Tibial nerve (tissue), 4 donors: Measurements from ENCODE around the gene FLYWCH1.

ENCODE experiments used
- CTCF ChIP-seq, 5 experiments: fragments of 200-600 bp in 3 of 5; fragments of 450-650 bp in 2 of 5; sonication (generic) in 3 of 5; IDR thresholded peaks; one replicate each; pipeline ENCODE4 v1.5.1; 2016 to 2019; ENCODE audit warnings: antibody characterized with exemption in 5 of 5, mild to moderate bottlenecking in 3 of 5, moderate library complexity in 2 of 5
- EP300 ChIP-seq, 2 donors: sonication (generic); formaldehyde crosslinking; IDR thresholded peaks; one replicate each; pipeline ENCODE4 v1.6.1; 2017; ENCODE audit warnings: antibody characterized with exemption in 2 of 2, mild to moderate bottlenecking in 1 of 2
- POLR2A ChIP-seq, 2 donors: fragments of 450-650 bp; IDR thresholded peaks; one replicate each; pipeline ENCODE4 v1.6.1; 2017; ENCODE audit warnings: antibody characterized with exemption in 2 of 2, mild to moderate bottlenecking in 2 of 2, moderate library complexity in 2 of 2

DNA sequence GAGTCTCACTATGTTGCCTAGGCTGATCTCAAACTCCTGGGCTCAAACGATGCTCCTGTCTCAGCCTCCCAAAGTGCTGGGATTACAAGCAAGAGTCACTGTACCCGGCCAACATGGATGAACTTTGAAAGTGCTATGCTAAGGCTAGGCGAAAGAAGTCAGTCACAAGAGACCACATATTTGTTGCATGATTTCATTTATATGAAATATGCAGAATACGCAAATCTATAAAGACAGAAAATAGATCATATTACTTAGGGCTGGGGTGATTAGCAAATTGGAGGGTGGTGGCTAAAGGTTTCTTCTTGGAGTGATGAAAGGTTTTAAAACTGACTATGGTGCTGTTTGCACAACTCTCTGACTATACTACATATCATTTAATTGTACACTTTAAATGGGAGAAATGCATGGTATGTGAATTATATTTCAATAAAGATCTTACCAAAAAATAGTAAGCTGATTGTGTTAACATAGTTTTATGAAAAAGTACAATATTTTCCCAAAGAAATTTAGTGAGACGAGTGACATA lies 1.2 kb upstream of the FLYWCH1 start:
- TF ChIP-seq CTCF (IDR thresholded peaks at IDR 0.05) (no peak), POLR2A (IDR thresholded peaks at IDR 0.05) (no peak), EP300 (IDR thresholded peaks at IDR 0.05) (no peak)
